ENCODE results near the gene BICD1. TPM values are rescaled to one million over a fixed set of nuclear protein-coding genes. Genes with fewer than 3 reads are reported as not detected.
"Not testable (repeated sequence)": the region's sequence is repeated elsewhere in the genome, so short reads cannot be mapped to it uniquely, and the experiment has no call there.

The BICD1 gene
- polyA plus RNA-seq (ENCODE audit: insufficient read length in 4 of 4) = 10 to 100 TPM; 19.6 to 25.3 (median 21.8) TPM

- peak; percentile 48 to 80 (median 70) for DNase-seq (ENCODE audit: low read depth in 4 of 4, low spot score in 2 of 4)
Observed at GRCh38 chr12:32106517-32107358, at the start of gene BICD1. BICD1 (plus strand) TSS chr12:32106847; CDS start chr12:32107332, 485 bp downstream.

- DNase-seq (ENCODE audit: low read depth in 4 of 4, low spot score in 2 of 4) = no peak
Observed at GRCh38 chr12:32061033-32061432, 45.6 kb upstream of the BICD1 start.

- DNase-seq (ENCODE audit: low read depth in 4 of 4, low spot score in 2 of 4) = no peak
Observed at GRCh38 chr12:32062881-32063280, 43.8 kb upstream of the BICD1 start.

- no peak for DNase-seq (ENCODE audit: low read depth in 4 of 4, low spot score in 2 of 4)
Observed at GRCh38 chr12:32063796-32064195, 42.9 kb upstream of the BICD1 start.

- DNase-seq (ENCODE audit: low read depth in 4 of 4, low spot score in 2 of 4) = no peak
Observed at GRCh38 chr12:32066206-32066605, 40.4 kb upstream of the BICD1 start.

GRCh38 chr12:32069071-32069470, 37.6 kb upstream of the BICD1 start:
- DNase-seq (ENCODE audit: low read depth in 4 of 4, low spot score in 2 of 4) = no peak

GRCh38 chr12:32069731-32070130, 36.9 kb upstream of the BICD1 start:
- no peak for DNase-seq (ENCODE audit: low read depth in 4 of 4, low spot score in 2 of 4)

GRCh38 chr12:32070370-32070769, 36.3 kb upstream of the BICD1 start:
- DNase-seq (ENCODE audit: low read depth in 4 of 4, low spot score in 2 of 4) = no peak

GRCh38 chr12:32072102-32072501, 34.5 kb upstream of the BICD1 start:
- DNase-seq (ENCODE audit: low read depth in 4 of 4, low spot score in 2 of 4) = no peak

GRCh38 chr12:32074432-32074831, 32.2 kb upstream of the BICD1 start:
- no peak for DNase-seq (ENCODE audit: low read depth in 4 of 4, low spot score in 2 of 4)

- no peak for DNase-seq (ENCODE audit: low read depth in 4 of 4, low spot score in 2 of 4)
Observed at GRCh38 chr12:32076941-32077340, 29.7 kb upstream of the BICD1 start.

GRCh38 chr12:32080435-32080834, 26.2 kb upstream of the BICD1 start:
- no peak for DNase-seq (ENCODE audit: low read depth in 4 of 4, low spot score in 2 of 4)

GRCh38 chr12:32083489-32083888, 23.2 kb upstream of the BICD1 start:
- no peak for DNase-seq (ENCODE audit: low read depth in 4 of 4, low spot score in 2 of 4)

GRCh38 chr12:32084017-32084688, 22.5 kb upstream of the BICD1 start:
- DNase-seq (ENCODE audit: low read depth in 4 of 4, low spot score in 2 of 4) = no peak

- no peak for DNase-seq (ENCODE audit: low read depth in 4 of 4, low spot score in 2 of 4)
Observed at GRCh38 chr12:32084753-32085152, 21.9 kb upstream of the BICD1 start.

GRCh38 chr12:32087306-32087705, 19.3 kb upstream of the BICD1 start:
- DNase-seq (ENCODE audit: low read depth in 4 of 4, low spot score in 2 of 4) = no peak

- no peak for DNase-seq (ENCODE audit: low read depth in 4 of 4, low spot score in 2 of 4)
Observed at GRCh38 chr12:32089156-32089555, 17.5 kb upstream of the BICD1 start.

- DNase-seq (ENCODE audit: low read depth in 4 of 4, low spot score in 2 of 4) = no peak
Observed at GRCh38 chr12:32089586-32089985, 17.1 kb upstream of the BICD1 start.

- DNase-seq (ENCODE audit: low read depth in 4 of 4, low spot score in 2 of 4) = no peak
Observed at GRCh38 chr12:32091696-32092095, 15.0 kb upstream of the BICD1 start.

- no peak for DNase-seq (ENCODE audit: low read depth in 4 of 4, low spot score in 2 of 4)
Observed at GRCh38 chr12:32098112-32098511, 8.5 kb upstream of the BICD1 start.

- DNase-seq (ENCODE audit: low read depth in 4 of 4, low spot score in 2 of 4) = not testable (repeated sequence)
Observed at GRCh38 chr12:32099275-32099674, 7.4 kb upstream of the BICD1 start.

- no peak for DNase-seq (ENCODE audit: low read depth in 4 of 4, low spot score in 2 of 4)
Observed at GRCh38 chr12:32100361-32100760, 6.3 kb upstream of the BICD1 start.

Data from left renal cortex interstitium (tissue), 4 donors.